GM19351 (cell line): Measurements from ENCODE around the gene NKD1.

Source experiments
- ATAC-seq: cut with Tn5 transposase; IDR thresholded peaks from one replicate; pipeline ENCODE4 v1.9.1; 2021; ENCODE audit warnings: mild to moderate bottlenecking, moderate library complexity; ENCODE audit not compliant: unreplicated experiment

The NKD1 gene

GRCh38 chr16:50555952-50556673 lies 7.9 kb downstream of the NKD1 start:
- no peak for ATAC-seq

GRCh38 chr16:50557046-50557445 lies 8.8 kb downstream of the NKD1 start:
- no peak for ATAC-seq

GRCh38 chr16:50558913-50559312 lies 10.7 kb downstream of the NKD1 start:
- ATAC-seq: no peak

- ATAC-seq: no peak
Measured at GRCh38 chr16:50559342-50559741, 11.1 kb downstream of the NKD1 start.

- ATAC-seq: no peak
Measured at GRCh38 chr16:50559804-50560514, 11.8 kb downstream of the NKD1 start.

- ATAC-seq: no peak
Measured at GRCh38 chr16:50560903-50561863, 13.0 kb downstream of the NKD1 start.

GRCh38 chr16:50562657-50563056 lies 14.5 kb downstream of the NKD1 start:
- no peak for ATAC-seq

- ATAC-seq: no peak
Measured at GRCh38 chr16:50563989-50564388, 15.8 kb downstream of the NKD1 start.

- ATAC-seq: no peak
Measured at GRCh38 chr16:50565428-50565827, 17.2 kb downstream of the NKD1 start.

- ATAC-seq: no peak
Measured at GRCh38 chr16:50566014-50566962, 18.1 kb downstream of the NKD1 start.

- no peak for ATAC-seq
Measured at GRCh38 chr16:50567651-50568050, 19.5 kb downstream of the NKD1 start.

GRCh38 chr16:50568187-50568815 lies 20.1 kb downstream of the NKD1 start:
- ATAC-seq: no peak

GRCh38 chr16:50570354-50570753 lies 22.2 kb downstream of the NKD1 start:
- ATAC-seq: no peak

- ATAC-seq: no peak
Measured at GRCh38 chr16:50570808-50571598, 22.8 kb downstream of the NKD1 start.

- ATAC-seq: no peak
Measured at GRCh38 chr16:50571786-50572185, 23.6 kb downstream of the NKD1 start.

GRCh38 chr16:50572700-50573099 lies 24.5 kb downstream of the NKD1 start:
- ATAC-seq: no peak

- ATAC-seq: no peak
Measured at GRCh38 chr16:50573279-50573678, 25.1 kb downstream of the NKD1 start.

- ATAC-seq: no peak
Measured at GRCh38 chr16:50573947-50574744, 25.9 kb downstream of the NKD1 start.
